HCT116 (cell line): Measurements from ENCODE around the gene BHMT. TPM values are rescaled to one million over a fixed set of nuclear protein-coding genes. Genes with fewer than 3 reads are reported as not detected.

ENCODE experiments used
- ATAC-seq: fragments of 200-7000 bp; cut with Tn5 transposase; 2 replicates; pipeline ENCODE4 v1.9.1; 2020; ENCODE audit warnings: mild to moderate bottlenecking, moderate library complexity
- BruUV-seq: library from RNA; stranded (reverse); fragments of 400-500 nt; replicated peaks from 2 replicates; lab custom pipeline; 2021; lab: Mats Ljungman, UMichigan
- CTCF ChIA-PET: fragments of 300-600 bp; sonication (Branson Sonifier 250); formaldehyde crosslinking; loops from one replicate; lab custom pipeline; 2021; ENCODE audit warnings: antibody characterized with exemption; lab: Charles Lee
- POLR2A ChIA-PET: fragments of 300-600, 350-600 bp; sonication (Branson Sonifier 250); formaldehyde crosslinking; loops from one replicate; lab custom pipeline; 2021; ENCODE audit warnings: antibody characterized with exemption; lab: Charles Lee
- RAD21 ChIA-PET, 2 experiments: fragments of 300-600 bp; sonication (Branson Sonifier 250); formaldehyde crosslinking; loops; one replicate each; lab custom pipeline; 2023; ENCODE audit warnings: low total read pairs in 2 of 2; ENCODE audit not compliant: uncharacterized antibody in 2 of 2, unreplicated experiment in 2 of 2, low non-redundant PET in 1 of 2; lab: Charles Lee
- DNase-seq: peaks from one replicate; pipeline ENCODE4 v3.0.0-alpha.2; 2010; ENCODE audit warnings: low read depth, low spot score
- H2AFZ ChIP-seq: fragments of 200-600 bp; shearing (Covaris generic), sonication (generic); 2 replicates; pipeline ENCODE4 v1.6.1; 2017; ENCODE audit warnings: low read depth, mixed run types, mixed read lengths, antibody characterized with exemption, low read length; ENCODE audit not compliant: poor library complexity, severe bottlenecking
- H3K27ac ChIP-seq: 2 replicates; pipeline ENCODE4 v1.5.1; 2012; ENCODE audit warnings: low read depth, low read length
- H3K27me3 ChIP-seq: fragments of 200-600 bp; sonication (generic); 2 replicates; pipeline ENCODE4 v1.6.1; 2016; ENCODE audit warnings: mixed run types, low read length, mixed read lengths; ENCODE audit not compliant: insufficient read depth
- H3K36me3 ChIP-seq, 2 experiments: fragments of 200-500 bp in 1 of 2; fragments of 200-600 bp in 1 of 2; sonication (Bioruptor generic) in 1 of 2; sonication (generic) in 1 of 2; 2 replicates each; pipeline versions ENCODE4 v1.5.1 to v1.6.1; 2014 to 2016; ENCODE audit warnings: low read length in 2 of 2, inconsistent platforms in 1 of 2, mixed read lengths in 1 of 2, mixed run types in 1 of 2; ENCODE audit not compliant: insufficient read depth in 2 of 2, control insufficient read depth in 1 of 2
- H3K4me1 ChIP-seq, 2 experiments: fragments of 200-600 bp in 1 of 2; sonication (generic) in 1 of 2; 2 replicates each; pipeline versions ENCODE4 v1.5.1 to v1.6.1; 2012 to 2017; ENCODE audit warnings: low read length in 2 of 2, inconsistent platforms in 1 of 2, mild to moderate bottlenecking in 1 of 2, mixed read lengths in 1 of 2, mixed run types in 1 of 2, moderate library complexity in 1 of 2; ENCODE audit not compliant: insufficient read depth in 2 of 2, control insufficient read depth in 1 of 2
- H3K4me2 ChIP-seq: fragments of 200-600 bp; sonication (generic); 2 replicates; pipeline ENCODE4 v1.6.1; 2017; ENCODE audit warnings: mixed run types, low read length, mixed read lengths
- H3K4me3 ChIP-seq, 2 experiments: fragments of 200-600 bp in 1 of 2; sonication (generic) in 1 of 2; replicated peaks in 1 of 2; 2 replicates each; pipeline ENCODE4 v1.5.1; 2011 to 2016; ENCODE audit warnings: low read length in 2 of 2, control low read depth in 1 of 2, low read depth in 1 of 2, mild to moderate bottlenecking in 1 of 2, mixed read lengths in 1 of 2, mixed run types in 1 of 2
- H3K79me2 ChIP-seq: fragments of 200-600 bp; sonication (generic); 2 replicates; pipeline ENCODE4 v1.6.1; 2017; ENCODE audit warnings: mild to moderate bottlenecking, mixed run types, low read length, moderate library complexity, mixed read lengths; ENCODE audit not compliant: insufficient read depth
- H3K9ac ChIP-seq: fragments of 200-600 bp; sonication (generic); 2 replicates; pipeline ENCODE4 v1.6.1; 2016; ENCODE audit warnings: low read length, mixed read lengths
- H3K9me2 ChIP-seq: fragments of 200-600 bp; sonication (generic), shearing (Covaris generic); 2 replicates; pipeline ENCODE4 v1.6.1; 2017; ENCODE audit warnings: mixed run types, mild to moderate bottlenecking, moderate library complexity; ENCODE audit not compliant: insufficient read depth
- H3K9me3 ChIP-seq, 2 experiments: fragments of 200-500 bp in 1 of 2; fragments of 200-600 bp in 1 of 2; sonication (Bioruptor generic) in 1 of 2; sonication (generic) in 1 of 2; 2 replicates each; pipeline ENCODE4 v1.6.1; 2014 to 2017; ENCODE audit warnings: low read length in 2 of 2, mixed read lengths in 2 of 2, inconsistent platforms in 1 of 2, low read depth in 1 of 2, mild to moderate bottlenecking in 1 of 2, mixed run types in 1 of 2, moderate library complexity in 1 of 2; ENCODE audit not compliant: control insufficient read depth in 1 of 2, insufficient read depth in 1 of 2
- H4K20me1 ChIP-seq: fragments of 200-600 bp; sonication (generic), shearing (Covaris generic); 2 replicates; pipeline ENCODE4 v1.6.1; 2017; ENCODE audit warnings: mixed run types, mild to moderate bottlenecking, moderate library complexity; ENCODE audit not compliant: insufficient read depth
- EGR1 ChIP-seq: IDR thresholded peaks from 2 replicates; pipeline ENCODE4 v1.6.1; 2012; ENCODE audit warnings: low read depth
- ELF1 ChIP-seq: IDR thresholded peaks from 2 replicates; pipeline ENCODE4 v1.6.1; 2012; ENCODE audit warnings: low read depth, borderline replicate concordance
- intact Hi-C: fragments of 100-400 bp; cut with micrococcal nuclease; formaldehyde crosslinking; loops from 2 replicates; pipeline ENCODE4 v1.10.0; 2022
- total RNA-seq: library from RNA; stranded (reverse); gene quantifications from one replicate; pipeline ENCODE4 v1.2.1, GENCODE V29; 2021; ENCODE audit not compliant: unreplicated experiment
- TF ChIP-seq, protein P1 (sequence below): IDR thresholded peaks from 2 replicates; pipeline ENCODE4 v1.6.1; 2012

The BHMT gene
- total RNA-seq, 1 experiment from 2014 or later: 0.44 TPM

DNA sequence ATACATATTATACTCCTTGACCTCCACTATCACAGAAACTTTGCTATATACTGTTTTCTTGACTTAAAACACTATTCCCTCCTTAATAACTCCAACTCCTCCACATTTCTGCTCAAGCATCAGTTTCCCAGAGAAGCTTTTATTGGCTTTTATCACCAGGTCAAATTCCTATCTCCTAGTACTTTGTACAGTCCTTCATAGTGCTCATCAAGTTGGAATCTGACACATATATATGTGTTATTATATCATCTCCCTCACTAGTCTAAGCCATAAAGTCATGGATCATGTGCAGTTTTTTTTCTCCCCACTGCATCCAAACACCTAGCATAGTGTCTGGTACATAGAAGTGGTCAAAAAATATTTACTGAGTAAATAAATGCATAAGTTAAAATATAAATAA, 59.1 kb downstream of the BHMT start:
- H3K36me3 ChIP-seq: no peaks in the 10 kb centered on the region
- H3K79me2 ChIP-seq: no peaks in the 10 kb centered on the region
- H3K9ac ChIP-seq: no peak overlapping the region
- no peak overlapping the region for H3K27ac ChIP-seq
- no peak for DNase-seq
- H3K4me1 ChIP-seq: no peaks in the 10 kb centered on the region
- BruUV-seq: no TSS peak
- no peaks in the 10 kb centered on the region for H3K9me2 ChIP-seq
- H3K27me3 ChIP-seq: no peaks in the 10 kb centered on the region
- TF ChIP-seq EGR1: no peak
- H3K9me3 ChIP-seq: no peaks in the 10 kb centered on the region
- ChIA-PET POLR2A (no interaction called here), RAD21 (no interaction called here), CTCF (no interaction called here)
- intact Hi-C loops: no loop called here
- no peak overlapping the region for H2AFZ ChIP-seq
- H3K4me2 ChIP-seq: no peak overlapping the region
- no peaks in the 10 kb centered on the region for H4K20me1 ChIP-seq
- ATAC-seq: no peak
- no peak overlapping the region for H3K4me3 ChIP-seq

DNA sequence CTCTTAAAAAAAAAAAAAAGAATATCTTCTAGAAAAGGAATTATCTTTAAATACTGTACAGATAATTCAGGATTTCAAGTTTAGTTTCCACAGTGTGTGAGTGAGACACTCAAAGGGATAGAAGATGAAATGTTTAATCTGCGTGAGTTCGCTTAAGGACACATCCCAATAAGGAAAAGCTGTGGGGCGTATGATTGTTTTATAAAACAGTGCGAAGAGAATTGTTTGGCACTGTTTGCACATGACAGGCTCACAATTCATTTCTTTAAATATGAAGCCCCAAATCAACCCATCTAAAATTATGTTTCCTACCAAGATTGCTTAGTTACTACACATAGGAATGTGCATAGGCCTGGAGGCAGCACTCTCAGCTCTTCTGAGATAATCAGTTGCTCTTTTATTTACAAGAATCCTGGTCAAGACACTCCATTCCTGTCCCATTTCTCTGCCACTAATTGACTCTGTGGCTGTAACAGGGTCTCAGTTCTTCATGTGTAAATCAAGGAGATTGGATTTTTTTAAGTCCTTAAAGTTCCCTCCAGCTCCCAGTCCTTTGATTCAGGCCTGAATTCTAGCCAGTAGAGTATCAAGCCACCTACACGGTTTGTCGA, 60.1 kb downstream of the BHMT start:
- intact Hi-C loops: no loop called here
- H3K36me3 ChIP-seq: no peaks in the 10 kb centered on the region

More for the DNA sequence above, 60.1 kb downstream of the BHMT start:
- no peak overlapping the region for H3K9ac ChIP-seq
- ChIA-PET RAD21 (no interaction called here), CTCF (no interaction called here), POLR2A (no interaction called here)
- no TSS peak for BruUV-seq
- no peak overlapping the region for H3K27ac ChIP-seq
- H3K4me3 ChIP-seq: no peak overlapping the region
- no peak overlapping the region for H2AFZ ChIP-seq
- no peak for ATAC-seq
- no peaks in the 10 kb centered on the region for H3K9me3 ChIP-seq
- H3K9me2 ChIP-seq: no peaks in the 10 kb centered on the region
- no peaks in the 10 kb centered on the region for H3K27me3 ChIP-seq
- H3K4me2 ChIP-seq: no peak overlapping the region
- DNase-seq: no peak
- TF ChIP-seq, protein P1, sequence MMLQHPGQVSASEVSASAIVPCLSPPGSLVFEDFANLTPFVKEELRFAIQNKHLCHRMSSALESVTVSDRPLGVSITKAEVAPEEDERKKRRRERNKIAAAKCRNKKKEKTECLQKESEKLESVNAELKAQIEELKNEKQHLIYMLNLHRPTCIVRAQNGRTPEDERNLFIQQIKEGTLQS: no peak
- TF ChIP-seq ELF1: no peak
- H3K4me1 ChIP-seq: no peaks in the 10 kb centered on the region
- H4K20me1 ChIP-seq: no peaks in the 10 kb centered on the region
- no peaks in the 10 kb centered on the region for H3K79me2 ChIP-seq
